HG03558 (cell line): ENCODE measurements around the gene CDHR1.

Experiments
- ATAC-seq: cut with Tn5 transposase; IDR thresholded peaks from one replicate; pipeline ENCODE4 v1.9.1; 2021; ENCODE audit warnings: moderate number of reproducible peaks; ENCODE audit not compliant: unreplicated experiment; ENCODE audit errors: extremely low read depth

The CDHR1 gene

DNA sequence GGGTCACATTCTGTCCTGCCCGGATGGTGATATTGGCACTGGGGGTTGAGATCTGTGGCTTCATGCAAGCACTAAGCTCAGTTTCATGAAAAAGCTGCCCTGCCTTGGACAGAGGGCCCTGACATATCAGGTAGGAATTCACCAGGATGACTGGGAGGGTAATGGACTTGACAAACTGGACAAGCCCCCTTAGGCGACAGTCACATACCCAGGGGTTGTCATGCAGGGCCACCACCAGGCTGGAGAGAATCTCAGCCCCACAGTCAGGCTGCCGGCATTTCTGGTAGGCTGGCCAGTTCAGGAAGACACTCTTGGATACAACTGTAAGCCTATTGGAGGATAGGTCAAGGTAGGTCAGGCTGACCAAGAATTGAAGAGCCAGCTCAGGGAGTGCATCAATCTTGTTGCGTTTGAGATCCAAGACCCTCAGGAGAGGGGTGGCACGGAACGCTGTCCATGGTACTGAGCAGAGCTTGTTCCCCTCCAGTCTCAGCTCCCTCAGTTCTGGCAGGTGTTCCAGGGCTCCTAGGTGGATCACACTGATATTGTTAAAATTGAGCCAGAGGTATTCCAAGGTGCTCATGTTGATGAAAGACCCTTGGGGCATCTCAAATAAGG, 30.2 kb downstream of the CDHR1 start:
- ATAC-seq: no peak

DNA sequence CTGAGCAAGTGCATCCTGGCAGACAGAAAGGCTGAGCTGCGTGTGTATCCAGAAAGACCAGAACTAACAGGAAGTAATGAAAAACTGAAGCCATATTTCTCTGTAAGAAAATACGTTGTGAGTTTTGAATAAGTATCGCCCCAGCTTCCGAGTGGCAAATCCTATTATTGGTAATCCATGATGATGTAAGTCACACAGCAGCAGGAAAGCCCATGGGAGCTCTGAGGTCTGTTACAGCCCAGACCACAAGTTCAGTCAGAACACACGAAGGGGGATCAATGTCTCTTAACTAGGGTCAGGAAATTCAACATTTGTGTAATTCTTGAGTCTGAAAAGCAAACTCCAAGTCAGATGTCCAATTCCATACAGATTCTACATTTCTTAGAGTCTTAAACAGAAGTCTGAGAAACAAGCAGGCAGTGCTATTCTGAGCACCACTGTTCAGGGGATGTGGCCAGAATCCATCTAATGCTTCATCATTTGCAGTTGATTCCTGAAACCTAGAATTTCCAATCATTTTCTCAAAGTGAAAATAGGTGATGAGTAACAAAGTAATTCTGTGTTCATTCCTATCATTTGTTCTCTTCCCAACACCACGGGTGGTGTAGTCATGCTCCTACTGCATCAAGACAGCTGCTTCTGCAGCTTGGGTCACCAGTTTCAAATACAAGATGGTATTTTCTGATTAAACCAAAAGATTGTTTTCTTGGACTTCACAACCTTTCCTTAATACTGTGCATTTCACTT, 31.3 kb downstream of the CDHR1 start, which contains the start of gene LRIT2:
TSS of gene LRIT2 (minus strand) at position 118 of the 747 bp plus-strand sequence. CDS start at position 94, 24 bp downstream.
- ATAC-seq: no peak

DNA sequence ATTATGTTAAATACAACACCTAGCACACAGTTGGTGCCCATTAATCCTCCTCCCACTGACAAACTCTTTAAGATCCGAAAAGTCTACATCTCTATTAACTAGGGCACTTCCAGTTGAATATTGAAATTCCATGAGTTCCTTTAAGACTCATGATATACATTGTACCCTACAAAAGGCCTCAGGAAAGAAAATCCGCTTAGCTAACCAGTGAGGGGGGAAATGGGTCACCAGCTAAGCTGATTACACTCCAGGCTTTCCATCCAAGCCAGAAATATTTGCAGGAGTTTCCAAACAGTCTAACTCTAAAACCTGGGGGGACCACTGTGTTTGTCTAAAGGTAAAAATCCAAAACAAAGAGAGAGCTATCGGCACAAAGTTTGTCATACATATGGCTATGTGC, 32.3 kb downstream of the CDHR1 start:
- ATAC-seq: no peak

DNA sequence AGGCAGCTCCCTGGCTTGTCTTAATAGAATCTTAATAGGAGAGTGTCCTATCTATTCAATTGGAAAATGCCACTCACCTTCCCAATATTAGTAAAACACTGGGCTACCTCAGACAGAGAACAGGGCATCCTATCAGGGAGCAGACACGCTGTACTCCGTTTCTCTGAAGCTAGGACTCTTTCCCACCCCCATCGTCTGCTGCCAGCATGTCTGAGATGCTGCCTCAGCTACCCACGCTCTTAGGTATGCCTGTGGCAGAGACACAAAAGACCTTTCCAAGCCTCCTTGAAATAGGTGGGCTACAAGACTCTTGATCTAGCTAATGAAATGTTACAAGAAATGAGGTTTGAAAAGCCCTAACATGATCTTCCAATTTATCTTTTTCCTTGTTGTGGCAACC, 33.5 kb downstream of the CDHR1 start:
- ATAC-seq: no peak

DNA sequence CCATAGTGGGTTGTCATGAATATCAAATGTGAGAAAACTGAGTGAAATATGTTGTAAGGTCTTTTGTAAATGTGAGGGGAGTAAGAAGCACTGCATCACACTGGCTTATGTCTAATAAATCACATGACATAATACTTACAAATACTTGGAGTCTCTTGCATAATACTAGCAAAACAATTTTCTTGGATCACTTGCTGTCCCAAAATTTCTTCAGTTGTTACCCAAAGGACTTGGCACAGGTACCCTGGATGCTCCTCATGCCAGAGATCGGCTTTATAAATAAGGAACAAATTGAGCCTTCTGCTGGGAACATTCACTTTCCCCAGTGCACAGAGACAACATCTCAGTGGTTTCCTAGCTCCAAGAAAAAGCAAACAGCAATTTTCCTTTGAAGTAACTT, 36.0 kb downstream of the CDHR1 start:
- no peak for ATAC-seq

DNA sequence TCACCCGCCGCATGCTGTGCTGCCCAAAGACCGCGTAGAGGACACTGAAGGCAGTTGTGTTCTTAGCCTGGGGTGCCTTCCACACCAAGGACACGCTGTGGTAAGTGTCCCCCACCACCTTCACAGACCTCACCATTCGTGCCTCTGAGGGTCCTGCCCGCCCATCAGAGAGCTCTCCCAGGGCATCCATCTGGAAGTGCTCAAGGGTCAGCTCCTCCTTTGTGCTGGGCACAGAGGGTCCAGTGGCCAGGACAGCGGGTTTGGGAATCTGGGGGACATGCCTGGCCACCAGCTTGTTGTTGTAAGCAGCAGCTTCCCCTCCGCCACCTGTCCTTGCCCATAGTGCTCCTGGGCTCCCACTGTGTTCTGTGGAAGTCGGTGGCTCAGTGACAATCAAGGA, 38.0 kb downstream of the CDHR1 start:
- ATAC-seq: no peak

DNA sequence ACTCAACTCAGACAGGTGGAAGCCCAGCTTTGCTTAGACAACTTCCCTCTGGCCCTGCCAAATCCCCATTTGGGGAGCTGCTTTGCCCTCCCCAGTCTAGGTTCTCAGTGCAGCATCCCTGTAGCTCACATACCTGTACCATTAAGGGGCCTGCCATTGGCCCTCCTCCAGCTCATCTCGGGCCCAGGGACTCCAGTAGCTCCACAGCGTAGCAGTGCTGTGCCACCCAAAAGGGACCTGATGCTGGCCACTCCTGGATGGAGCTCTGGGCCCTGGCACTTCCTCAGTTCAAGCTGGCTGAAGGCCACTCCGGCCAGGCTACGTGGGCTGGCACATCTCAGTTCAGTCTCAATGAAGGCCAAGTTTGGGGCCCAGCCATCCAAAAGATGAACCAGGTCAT, 39.6 kb downstream of the CDHR1 start:
- ATAC-seq: no peak

DNA sequence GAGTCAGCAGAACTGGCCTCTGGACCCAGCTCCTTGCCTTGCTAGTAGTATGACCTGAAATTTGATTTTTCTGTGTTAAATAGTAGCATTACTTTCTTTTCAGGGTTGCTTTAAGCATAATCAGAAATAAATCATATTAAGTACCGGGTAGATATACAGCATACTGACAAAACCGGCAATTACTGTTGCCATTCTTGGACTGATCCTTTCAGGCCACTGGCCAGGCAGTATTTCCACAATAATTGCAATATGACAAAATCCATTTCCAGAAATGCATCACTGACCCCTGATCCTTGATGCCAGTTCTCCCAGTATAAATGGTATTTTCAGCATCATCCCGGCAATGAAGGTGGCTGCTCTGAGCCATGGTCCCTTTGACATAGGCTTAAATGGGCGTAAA, 40.1 kb downstream of the CDHR1 start:
- ATAC-seq: no peak

DNA sequence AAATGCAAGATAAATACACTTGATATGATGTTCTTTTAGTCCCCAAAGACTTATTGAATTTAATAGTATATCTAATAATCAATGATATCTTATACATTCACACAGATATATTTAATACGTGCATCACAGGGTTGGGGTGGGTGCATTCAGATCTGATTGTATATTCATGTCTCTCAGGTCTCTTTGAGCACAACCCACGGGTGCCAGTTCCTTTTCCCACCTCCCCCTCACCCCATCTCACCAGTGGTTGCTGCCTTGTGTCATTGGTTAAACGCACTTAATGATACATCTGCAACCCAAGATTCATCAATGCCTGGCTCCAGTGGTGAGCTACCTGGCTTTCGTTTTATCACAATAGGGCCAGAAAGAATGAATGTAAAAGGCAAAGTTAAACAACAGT, 40.8 kb downstream of the CDHR1 start:
- ATAC-seq: no peak

DNA sequence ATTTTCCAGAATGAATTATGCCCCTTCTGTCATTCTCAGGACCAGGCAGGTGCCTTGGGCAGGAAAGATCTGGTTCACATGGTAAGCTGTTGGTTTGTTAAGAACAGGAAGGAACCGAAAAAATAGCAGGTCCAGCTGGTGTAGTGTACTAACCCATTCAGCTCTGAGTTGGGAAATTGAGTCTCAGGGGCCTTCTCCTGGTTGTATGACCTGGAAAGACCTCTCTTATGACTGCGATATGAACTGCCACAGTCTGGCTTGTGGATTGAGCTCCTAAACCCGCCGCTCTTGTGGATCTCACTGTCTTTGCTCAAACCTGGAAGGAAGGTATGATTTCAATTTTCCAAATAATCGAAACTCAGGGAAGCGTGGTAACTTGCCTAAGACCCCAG, 42.5 kb downstream of the CDHR1 start:
- no peak for ATAC-seq

DNA sequence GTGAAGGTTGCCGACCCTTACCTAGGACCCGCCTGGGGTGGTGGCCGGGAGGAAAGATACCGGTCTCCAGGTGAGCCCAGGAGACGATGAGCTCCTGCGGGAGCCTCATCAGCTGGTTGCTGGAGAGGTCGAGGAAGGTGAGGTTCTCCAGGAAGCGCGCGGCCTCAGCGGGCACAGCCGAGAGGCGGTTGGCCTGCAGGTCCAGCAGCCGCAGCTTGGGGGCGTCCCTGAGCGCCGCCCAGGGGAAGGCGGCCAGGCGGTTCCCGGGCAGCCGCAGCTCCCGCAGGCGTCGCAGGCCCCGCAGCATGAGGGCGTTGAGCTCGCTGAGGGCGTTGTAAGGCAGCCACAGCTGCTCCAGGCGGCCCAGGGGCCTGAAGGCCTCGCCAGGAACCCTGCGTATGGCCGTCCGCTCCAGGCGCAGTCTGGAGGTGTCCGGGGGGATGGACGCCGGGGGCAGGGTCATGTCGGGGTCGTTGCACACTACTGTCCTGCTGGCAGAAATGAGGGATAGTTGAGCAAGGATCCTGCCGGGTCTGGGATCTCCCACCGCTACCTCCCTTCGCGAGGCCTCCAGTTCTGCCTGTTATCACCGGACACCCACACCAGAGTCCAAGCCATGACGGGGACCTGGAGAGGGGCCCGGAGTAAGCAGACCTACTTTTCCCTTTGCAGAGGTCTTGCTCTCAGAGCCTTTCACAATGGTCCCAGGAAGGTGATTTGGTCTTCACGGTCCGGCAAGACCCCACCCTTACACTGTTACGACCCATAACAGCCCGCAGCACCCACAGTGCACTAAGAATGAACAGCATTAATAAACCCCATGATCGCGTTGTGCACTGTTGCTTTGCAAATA, 43.1 kb downstream of the CDHR1 start:
- no peak for ATAC-seq

DNA sequence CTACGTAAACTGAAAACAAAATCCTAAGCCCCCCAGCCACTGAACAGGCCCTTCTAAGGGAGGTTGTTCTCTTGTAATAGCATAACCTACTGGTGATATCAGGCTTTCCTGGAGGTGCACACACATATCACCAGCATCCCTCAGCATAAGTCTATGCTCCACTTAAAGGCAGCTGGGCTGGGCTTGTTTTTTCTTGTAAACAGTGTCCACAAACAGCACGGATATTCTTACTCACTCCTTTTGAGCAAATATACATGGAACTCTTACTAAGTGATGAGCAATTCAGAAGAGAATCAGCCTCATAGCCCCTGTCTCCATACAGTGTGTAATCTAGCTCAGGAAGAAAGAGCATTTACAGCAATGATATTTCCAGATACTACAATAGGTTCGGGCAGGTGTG, 44.6 kb downstream of the CDHR1 start:
- no peak for ATAC-seq

DNA sequence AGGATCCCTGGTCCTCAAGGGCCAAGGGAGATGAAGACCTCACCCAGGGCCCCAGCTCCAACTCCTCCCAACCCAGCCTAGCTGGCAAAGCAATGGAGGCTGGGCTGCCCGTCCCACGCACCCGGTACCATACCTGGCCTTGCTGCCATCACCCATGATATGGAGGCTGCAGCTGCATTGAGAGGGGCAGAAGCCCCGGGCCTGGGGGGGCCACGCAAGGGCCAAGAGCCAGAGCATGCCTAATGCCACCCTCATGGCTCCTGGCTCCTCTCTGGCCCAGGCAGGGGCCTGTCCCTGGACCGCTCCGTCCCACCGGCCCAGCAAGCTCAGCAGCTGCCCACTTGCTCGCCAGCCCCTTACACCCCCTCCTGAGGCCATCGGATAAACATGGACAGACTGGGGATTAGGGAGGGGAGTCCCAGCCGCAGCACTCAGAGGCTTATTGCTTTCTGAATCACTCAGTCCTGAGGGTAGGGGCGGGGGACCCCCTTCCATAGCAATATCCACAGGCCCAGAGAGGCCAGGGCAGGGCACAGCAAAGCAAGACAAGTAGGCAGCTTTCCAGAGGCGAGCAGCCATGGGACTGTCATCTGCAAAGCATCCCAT, 47.0 kb downstream of the CDHR1 start, which contains the start of gene LRIT1:
TSS of gene LRIT1 (minus strand) at position 362 of the 606 bp plus-strand sequence. CDS start at position 255, 107 bp downstream.
- ATAC-seq: no peak

DNA sequence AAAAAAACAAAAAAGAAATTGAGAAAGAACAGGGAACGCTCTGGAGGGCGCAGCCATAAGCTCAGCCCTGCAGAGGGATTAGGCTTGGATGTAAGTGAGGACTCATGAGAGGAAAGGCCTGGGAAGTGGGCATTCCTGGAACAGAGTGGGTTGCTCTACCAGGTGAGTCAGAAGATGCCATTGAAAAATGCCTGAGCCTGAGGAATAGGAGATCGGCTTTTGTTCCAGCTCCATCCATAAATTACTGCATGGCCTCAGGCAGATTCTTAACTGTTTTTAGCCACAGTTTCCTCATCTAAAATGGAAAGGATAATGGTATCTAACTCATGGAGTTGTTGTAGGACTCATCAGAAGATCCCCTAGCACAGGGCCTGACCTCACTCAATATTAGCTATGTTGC, 49.4 kb downstream of the CDHR1 start:
- ATAC-seq: no peak

DNA sequence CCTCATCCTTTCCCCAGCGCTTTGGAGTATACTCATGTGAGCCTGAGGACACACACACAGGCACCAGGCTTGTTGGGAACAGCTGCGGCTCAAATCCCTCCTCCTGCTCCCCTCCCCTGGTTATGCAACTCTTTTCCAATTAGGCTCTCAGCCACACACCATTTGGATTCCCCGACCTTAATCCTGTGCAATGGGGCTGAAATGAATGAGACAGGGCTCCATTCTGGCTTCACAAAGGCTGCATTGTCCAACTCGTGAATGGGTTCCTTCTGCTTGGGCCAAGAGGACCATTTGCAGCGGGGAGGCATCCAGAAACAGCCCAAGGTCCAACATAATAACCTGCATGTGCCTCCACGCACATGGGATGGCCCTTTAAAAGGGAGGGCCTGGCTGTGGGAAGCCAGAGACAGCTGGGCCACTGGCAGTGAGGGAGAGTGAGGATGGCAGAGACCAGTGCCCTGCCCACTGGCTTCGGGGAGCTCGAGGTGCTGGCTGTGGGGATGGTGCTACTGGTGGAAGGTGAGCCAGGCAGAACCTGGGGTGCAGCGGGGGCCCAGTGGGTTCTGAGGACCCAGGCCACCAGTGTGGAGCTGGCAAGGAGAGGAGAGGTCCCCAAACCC, 50.4 kb downstream of the CDHR1 start, which contains the start of gene RGR:
TSS of gene RGR (plus strand) at position 403 of the 620 bp plus-strand sequence. CDS start at position 441, 38 bp downstream.
- no peak for ATAC-seq

DNA sequence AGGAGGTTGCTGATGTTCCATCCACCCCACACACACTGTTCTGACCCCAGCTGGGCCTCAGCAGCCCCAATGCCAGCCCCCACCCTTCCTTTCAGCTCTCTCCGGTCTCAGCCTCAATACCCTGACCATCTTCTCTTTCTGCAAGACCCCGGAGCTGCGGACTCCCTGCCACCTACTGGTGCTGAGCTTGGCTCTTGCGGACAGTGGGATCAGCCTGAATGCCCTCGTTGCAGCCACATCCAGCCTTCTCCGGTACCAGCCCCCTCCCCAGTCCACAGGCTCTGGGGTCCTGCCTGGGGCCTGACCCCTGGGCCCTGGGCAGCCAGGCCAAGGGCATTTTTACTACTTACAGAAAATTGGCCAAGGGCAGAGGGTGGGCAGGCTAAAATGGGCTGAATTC, 53.2 kb downstream of the CDHR1 start:
- ATAC-seq: no peak

DNA sequence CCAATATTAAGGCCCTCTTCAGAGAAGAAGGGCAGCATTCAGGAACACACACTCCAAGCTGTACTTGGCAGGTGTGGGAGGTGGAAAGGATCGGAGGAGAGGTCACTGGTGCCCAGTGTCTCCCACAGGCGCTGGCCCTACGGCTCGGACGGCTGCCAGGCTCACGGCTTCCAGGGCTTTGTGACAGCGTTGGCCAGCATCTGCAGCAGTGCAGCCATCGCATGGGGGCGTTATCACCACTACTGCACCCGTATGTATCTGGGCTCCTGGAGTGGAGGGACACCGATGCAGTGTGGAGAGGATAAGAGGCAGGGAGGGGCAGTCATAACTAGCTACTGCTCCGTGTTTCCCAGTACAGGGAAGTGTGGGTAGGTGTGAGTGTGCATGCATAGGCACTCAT, 54.5 kb downstream of the CDHR1 start:
- no peak for ATAC-seq

DNA sequence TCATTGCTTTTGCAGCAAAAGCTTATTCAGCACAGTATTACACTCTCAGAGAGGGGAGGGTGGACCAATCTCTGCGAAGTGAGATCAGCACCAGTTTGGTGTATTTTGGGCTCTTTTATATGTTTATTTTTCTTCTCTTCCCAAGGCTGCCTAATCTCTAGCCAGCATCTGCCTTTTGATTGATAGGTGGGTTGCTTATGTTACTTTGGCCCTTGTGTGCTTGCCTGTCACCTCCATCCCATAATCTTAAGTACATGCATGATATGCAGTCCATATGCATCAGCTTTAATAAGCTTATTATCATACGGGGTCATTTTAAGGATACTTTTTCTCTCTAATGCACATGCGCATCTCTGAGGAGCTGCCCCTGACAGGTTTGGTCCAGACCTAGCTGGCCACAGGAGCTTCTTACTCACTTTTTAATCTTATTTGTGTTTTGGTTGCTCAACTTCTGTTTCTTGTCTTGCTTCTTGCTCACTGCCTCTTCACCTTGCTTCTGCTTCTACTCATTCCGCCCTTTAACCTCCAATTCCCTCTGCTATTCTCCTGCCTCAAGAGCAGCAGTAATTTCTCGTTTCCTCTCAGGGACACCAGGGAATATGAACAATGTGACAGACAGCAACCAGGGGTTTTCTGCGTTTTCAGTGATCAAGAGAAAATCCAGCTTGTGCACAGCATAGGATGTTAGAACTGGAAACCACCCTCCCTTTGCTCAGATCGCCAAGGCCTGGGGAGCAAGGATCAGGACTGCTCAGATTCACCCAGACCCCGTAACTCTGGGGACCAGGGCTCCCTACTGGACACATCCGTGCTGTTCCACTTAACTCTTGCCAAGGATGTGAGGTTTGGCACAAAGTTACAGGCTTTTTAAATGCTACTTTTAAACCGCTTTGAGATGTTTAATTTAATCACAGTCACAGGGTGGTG, 60.5 kb downstream of the CDHR1 start:
- ATAC-seq: no peak
